Esophagus squamous epithelium (tissue), 5 donors: ENCODE measurements around the gene DCAF8. TPM values are rescaled to one million over a fixed set of nuclear protein-coding genes. Genes with fewer than 3 reads are reported as not detected.

Experiments used
- DNase-seq: peaks from one replicate; lab custom pipeline; 2025; lab: John Stamatoyannopoulos, UW
- H3K27ac ChIP-seq, 4 donors: fragments of 200-600 bp; sonication (generic); one replicate each; pipeline ENCODE4 v1.5.1; 2016 to 2019; ENCODE audit warnings: mild to moderate bottlenecking in 1 of 4
- H3K27me3 ChIP-seq, 4 donors: fragments of 200-600 bp; sonication (generic); 1 replicate in 3 of 4; 2 replicates in 1 of 4; pipeline versions ENCODE4 v1.5.1 to v1.6.0; 2017 to 2021; ENCODE audit warnings: antibody characterized with exemption in 1 of 4
- H3K36me3 ChIP-seq, 3 donors: fragments of 200-600 bp; sonication (generic); one replicate each; pipeline ENCODE4 v1.5.1; 2016 to 2019
- H3K4me1 ChIP-seq, 3 donors: fragments of 200-600 bp; sonication (generic); one replicate each; pipeline ENCODE4 v1.5.1; 2017 to 2019
- H3K4me3 ChIP-seq, 4 donors: fragments of 200-600 bp; sonication (generic); 1 replicate in 3 of 4; 2 replicates in 1 of 4; pipeline ENCODE4 v1.5.1; 2016 to 2019; ENCODE audit warnings: mild to moderate bottlenecking in 2 of 4, moderate library complexity in 1 of 4
- H3K9me3 ChIP-seq, 3 donors: fragments of 200-600 bp; sonication (generic); one replicate each; pipeline ENCODE4 v1.5.1; 2016 to 2019
- CTCF ChIP-seq, 6 experiments: fragments of 450-650 bp in 4 of 6; fragments of 200-600 bp in 2 of 6; sonication (generic) in 2 of 6; IDR thresholded peaks; one replicate each; pipeline ENCODE4 v1.5.1; 2016 to 2019; ENCODE audit warnings: antibody characterized with exemption in 6 of 6, mild to moderate bottlenecking in 4 of 6, moderate library complexity in 4 of 6
- POLR2A ChIP-seq, 4 donors: fragments of 450-650 bp; IDR thresholded peaks; one replicate each; pipeline ENCODE4 v1.6.1; 2017; ENCODE audit warnings: antibody characterized with exemption in 4 of 4, mild to moderate bottlenecking in 4 of 4, moderate library complexity in 3 of 4
- WGBS, 2 donors: methylation state at CpG; one replicate each; pipeline ENCODE4 v1.1.5; 2018; 5-methylcytosine and 5-hydroxymethylcytosine counted together
- intact Hi-C: fragments of 100-400 bp; cut with DNase I; formaldehyde crosslinking; loops from one replicate; pipeline ENCODE4 v1.15.0; 2022
- total RNA-seq, 4 donors: library from RNA; depleted of rRNA; stranded (reverse); fragments of >200 nt; gene quantifications; one replicate each; pipeline ENCODE4 v1.1.0, GENCODE V29; 2016
- donor health status: DM: yes; HTN: yes; CAD: no.

The DCAF8 gene
- total RNA-seq, 4 donors from 2014 or later: 54.0 to 139 (median 58.6) TPM

DNA sequence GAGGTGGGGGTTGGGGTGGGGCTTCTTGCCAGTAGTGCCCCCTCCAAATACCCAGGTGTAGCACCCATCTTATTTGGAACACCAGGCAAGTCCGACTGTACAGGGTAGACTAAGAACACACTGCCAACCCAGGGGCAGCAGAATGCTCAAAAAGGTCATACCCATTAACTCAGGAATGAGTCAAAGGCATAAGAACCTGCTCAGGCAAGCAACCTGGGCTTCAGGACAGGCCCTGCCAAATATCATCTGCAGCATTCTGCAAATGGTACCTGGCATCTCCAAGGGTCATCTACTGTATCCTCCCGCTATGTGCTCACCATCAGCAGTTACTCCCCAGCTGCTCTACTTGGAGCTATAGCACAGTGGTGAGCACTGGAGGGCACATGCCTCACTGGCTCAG is 37.7 kb downstream of the DCAF8 start:
- WGBS, 2 donors: 50 to 82% methylated on average over 2 of the region's 2 CpGs
- Histone ChIP-seq H3K36me3 (peaks cover 5 to 100% (median 34%) of the 10 kb centered on the region in 3 donors), H3K4me3 (no peak overlapping the region), H3K27me3 (no peaks in the 10 kb centered on the region), H3K9me3 (no peaks in the 10 kb centered on the region), H3K27ac (no peak overlapping the region), H3K4me1 (peaks cover 0 to 15% (median under 1%) of the 10 kb centered on the region in 3 donors)
- intact Hi-C loops: no loop called here
- no peak for TF ChIP-seq POLR2A (IDR thresholded peaks at IDR 0.05)
- no peak for TF ChIP-seq CTCF (IDR thresholded peaks at IDR 0.05)
- no peak for DNase-seq

- peaks cover 5 to 100% (median 42%) of the 10 kb centered on the region in 3 donors for H3K36me3 ChIP-seq
- WGBS, 2 donors: 61 to 78% methylated on average over 3 of the region's 3 CpGs
- H3K4me1 ChIP-seq: peaks cover 3 to 36% (median 19%) of the 10 kb centered on the region in 3 donors
- TF ChIP-seq CTCF (IDR thresholded peaks at IDR 0.05) (no peak), POLR2A (IDR thresholded peaks at IDR 0.05) (no peak)
- H3K27me3 ChIP-seq: no peaks in the 10 kb centered on the region
- no peak overlapping the region for H3K4me3 ChIP-seq
- no peak overlapping the region for H3K27ac ChIP-seq
- no peaks in the 10 kb centered on the region for H3K9me3 ChIP-seq
- intact Hi-C loops: no loop called here
- DNase-seq: no peak
These were observed 39.8 kb downstream of the DCAF8 start for GRCh38 chr1:160222546-160222945.

DNA sequence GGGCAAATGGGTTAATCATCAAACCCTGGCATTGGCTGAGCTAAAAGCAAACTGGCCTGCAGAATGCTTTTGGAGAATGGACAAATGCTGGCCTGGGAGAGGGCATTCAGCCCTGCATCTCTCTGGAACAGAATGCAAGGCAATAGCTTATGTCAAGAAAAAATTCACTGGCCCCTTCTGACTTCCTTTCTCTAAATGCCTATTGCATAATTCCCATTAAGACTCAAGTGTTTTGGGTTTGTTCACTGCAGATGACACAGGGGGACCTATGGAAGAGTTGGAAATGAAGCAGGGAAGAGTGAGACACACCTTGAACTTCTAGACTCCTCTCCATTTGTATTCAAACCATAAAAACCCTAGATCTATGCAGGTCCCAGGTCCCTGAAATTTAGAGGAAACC is 41.3 kb downstream of the DCAF8 start:
- Histone ChIP-seq H3K9me3 (no peaks in the 10 kb centered on the region), H3K27me3 (no peaks in the 10 kb centered on the region), H3K36me3 (peaks cover 5 to 100% (median 42%) of the 10 kb centered on the region in 3 donors), H3K4me1 (peaks cover 8 to 47% (median 25%) of the 10 kb centered on the region in 3 donors), H3K27ac (no peak overlapping the region), H3K4me3 (no peak overlapping the region)
- DNase-seq: no peak
- TF ChIP-seq POLR2A (IDR thresholded peaks at IDR 0.05): no peak
- TF ChIP-seq CTCF (IDR thresholded peaks at IDR 0.05): no peak
- intact Hi-C loops: no loop called here

DNA sequence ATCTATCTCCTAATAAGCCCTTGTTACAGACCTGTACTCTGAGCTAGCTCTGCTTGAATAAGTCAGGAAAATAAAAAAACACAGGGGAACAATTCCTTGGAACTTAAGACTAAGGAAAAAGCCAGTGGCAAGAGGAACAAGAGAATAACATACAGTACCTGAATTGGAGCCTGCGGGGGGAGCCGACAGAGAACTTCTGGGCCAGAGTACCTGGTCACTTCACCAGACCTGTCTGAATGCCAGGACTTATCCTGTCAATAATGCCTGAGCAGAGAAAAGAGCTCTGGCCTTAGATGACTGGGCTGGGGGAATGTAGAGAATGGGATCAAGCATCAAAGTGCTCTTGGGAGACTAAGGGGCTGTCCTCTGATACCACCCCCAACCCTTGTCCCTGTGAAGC is 42.0 kb downstream of the DCAF8 start:
- WGBS, 2 donors: 78% methylated on average over 2 of the region's 2 CpGs; no CpG with 5 or more reads in 1 of the 2 donors
- no peak for TF ChIP-seq CTCF (IDR thresholded peaks at IDR 0.05)
- TF ChIP-seq POLR2A (IDR thresholded peaks at IDR 0.05): no peak
- DNase-seq: no peak
- Histone ChIP-seq H3K4me1 (peaks cover 8 to 55% (median 25%) of the 10 kb centered on the region in 3 donors), H3K9me3 (no peaks in the 10 kb centered on the region), H3K27me3 (no peaks in the 10 kb centered on the region), H3K36me3 (peaks cover 12 to 100% (median 45%) of the 10 kb centered on the region in 3 donors), H3K27ac (peak overlapping the region in 1 of 4 donors; percentile 83), H3K4me3 (no peak overlapping the region)
- intact Hi-C loops: no loop called here

DNA sequence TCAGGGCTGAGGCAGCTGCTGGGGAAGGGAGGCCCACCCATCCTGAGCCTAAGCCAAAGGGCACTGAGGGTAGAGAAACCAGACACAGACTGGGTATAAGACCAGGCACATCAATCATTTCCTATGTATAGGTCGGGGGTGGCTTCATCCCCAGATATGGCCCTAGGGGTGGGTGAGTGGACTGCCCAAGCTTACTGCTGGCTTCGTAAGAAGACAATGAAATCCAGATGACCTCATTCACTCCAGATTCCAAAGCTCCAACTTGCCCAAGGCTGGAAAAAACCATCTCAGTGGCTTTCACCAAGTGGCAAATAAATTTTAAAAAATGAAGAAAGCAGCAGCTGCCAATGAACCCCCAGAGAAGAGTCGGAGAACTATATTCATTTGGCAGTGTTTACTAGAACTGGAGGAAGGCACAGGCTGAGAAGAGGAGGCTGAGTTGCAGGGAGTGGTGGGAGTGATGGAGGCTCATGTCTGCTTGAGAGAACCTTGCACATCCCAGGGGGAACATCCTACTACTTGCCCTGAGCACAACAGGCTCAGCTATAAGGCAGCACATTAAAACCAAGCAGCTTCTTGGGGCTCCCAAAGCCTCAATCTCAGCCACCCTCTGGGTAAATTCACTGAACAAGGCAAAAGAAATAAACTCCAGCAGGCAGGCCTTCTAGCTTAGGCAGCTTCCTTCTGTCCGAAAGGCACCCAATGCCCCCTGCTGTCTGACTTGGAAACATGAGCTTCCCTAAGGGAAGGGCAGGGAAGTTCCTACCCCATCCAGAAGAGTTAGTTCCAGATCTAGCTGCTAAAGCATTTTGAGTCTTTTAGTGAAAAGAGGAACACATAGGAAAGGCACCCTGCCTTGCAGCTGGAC is 43.1 kb downstream of the DCAF8 start:
- H3K9me3 ChIP-seq: no peaks in the 10 kb centered on the region
- H3K27ac ChIP-seq: peak overlapping the region; percentile 30 to 83 (median 80)
- WGBS, 2 donors: 18 to 26% methylated on average over 4 of the region's 4 CpGs
- TF ChIP-seq POLR2A (IDR thresholded peaks at IDR 0.05) (no peak), CTCF (IDR thresholded peaks at IDR 0.05) (peak in 5 of 6 experiments; percentile 37 to 55 (median 44))
- no peak for DNase-seq
- H3K4me1 ChIP-seq: peaks cover 13 to 58% (median 25%) of the 10 kb centered on the region in 3 donors
- peaks cover 18 to 100% (median 38%) of the 10 kb centered on the region in 3 donors for H3K36me3 ChIP-seq
- no peaks in the 10 kb centered on the region for H3K27me3 ChIP-seq
- intact Hi-C loops: no loop called here
- no peak overlapping the region for H3K4me3 ChIP-seq
